ENCODE measurements around the gene ROBO4.

GRCh38 chr11:124945826-124946225 is 48.2 kb upstream of the ROBO4 start:
- TF ChIP-seq CTCF (IDR thresholded peaks at IDR 0.05) = no peak
- no peak for TF ChIP-seq POLR2A (IDR thresholded peaks at IDR 0.05)
